Activated CD4-positive, alpha-beta memory T cell treated with anti-CD3 and anti-CD28 coated beads for 36 hours (primary cell): ENCODE results near the gene ASB14. TPM values are rescaled to one million over a fixed set of nuclear protein-coding genes. Genes with fewer than 3 reads are reported as not detected.

Experiments
- CTCF ChIA-PET: fragments of 350-600 bp; sonication (Branson Sonifier 250); formaldehyde crosslinking; loops from one replicate; lab custom pipeline; 2021; ENCODE audit warnings: antibody characterized with exemption, inconsistent platforms; lab: Charles Lee
- POLR2A ChIA-PET: fragments of 350-600 bp; sonication (Branson Sonifier 250); formaldehyde crosslinking; loops from one replicate; lab custom pipeline; 2021; ENCODE audit warnings: antibody characterized with exemption; lab: Charles Lee
- DNase-seq: peaks from one replicate; pipeline ENCODE4 v3.0.0-alpha.2; 2020
- H3K27ac Mint-ChIP-seq: one replicate; pipeline ENCODE4 v1.8.0; 2021; ENCODE audit warnings: mixed read lengths
- H3K27me3 Mint-ChIP-seq: one replicate; pipeline ENCODE4 v1.8.0; 2021; ENCODE audit warnings: mixed read lengths
- H3K36me3 Mint-ChIP-seq: one replicate; pipeline ENCODE4 v1.8.0; 2021; ENCODE audit warnings: mixed read lengths
- H3K4me1 Mint-ChIP-seq: one replicate; pipeline ENCODE4 v1.8.0; 2021; ENCODE audit warnings: low read depth, mixed read lengths
- H3K4me3 Mint-ChIP-seq: one replicate; pipeline ENCODE4 v1.8.0; 2021; ENCODE audit warnings: mild to moderate bottlenecking, mixed read lengths
- H3K9me3 Mint-ChIP-seq: one replicate; pipeline ENCODE4 v1.8.0; 2021; ENCODE audit warnings: mixed read lengths
- intact Hi-C: fragments of 100-400 bp; cut with micrococcal nuclease; formaldehyde crosslinking; loops from one replicate; pipeline ENCODE4 v1.15.1; 2023
- total RNA-seq, 2 experiments: library from RNA; stranded (reverse); gene quantifications; one replicate each; pipeline ENCODE4 v1.2.3, GENCODE V29; 2021

The ASB14 gene
- total RNA-seq, 2 experiments from 2014 or later, result not detected

DNA sequence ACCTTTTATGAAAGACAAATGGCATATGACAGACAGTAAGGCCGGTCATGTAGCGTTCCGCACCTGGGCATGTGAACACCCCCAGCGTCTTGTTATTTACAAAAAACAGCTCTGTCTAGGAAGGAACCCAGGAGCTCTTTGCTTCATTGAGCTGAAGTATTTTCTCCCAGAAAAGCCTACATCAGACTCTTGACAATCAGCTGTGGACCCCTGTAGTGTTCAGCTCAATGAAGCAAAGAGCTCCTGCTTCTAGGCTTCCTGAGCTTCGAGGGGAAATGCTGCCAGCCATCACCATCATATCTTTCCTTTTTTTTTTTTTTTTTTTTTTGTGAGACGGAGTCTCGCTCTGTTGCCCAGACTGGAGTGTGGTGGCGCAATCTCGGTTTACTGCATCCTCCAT is 4.1 kb downstream of the ASB14 start:
- POLR2A ChIA-PET, result no interaction called here
- H3K36me3 Mint-ChIP-seq, result no peaks in the 10 kb centered on the region
- peaks cover 8% of the 10 kb centered on the region for H3K27me3 Mint-ChIP-seq

DNA sequence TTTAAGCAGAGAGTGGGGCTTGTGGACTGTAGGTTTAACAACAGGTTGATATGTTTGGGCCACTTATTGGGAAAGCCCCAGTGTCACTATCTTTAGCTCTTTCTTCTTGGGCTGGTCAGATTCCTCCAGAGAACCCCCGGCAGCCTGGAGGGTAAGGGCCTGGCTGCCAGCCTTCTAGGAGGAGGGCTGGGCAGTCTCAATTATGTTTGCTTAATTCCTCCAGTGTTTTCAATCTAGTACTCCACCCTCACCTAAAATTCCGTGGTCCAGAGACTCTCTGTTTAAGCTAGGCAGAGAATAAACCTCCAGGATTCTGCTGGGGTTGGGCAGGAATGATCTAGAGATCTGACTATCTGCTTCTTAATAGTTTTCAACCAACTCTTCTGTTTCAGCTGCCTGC is 5.3 kb downstream of the ASB14 start:
- intact Hi-C loops, result no loop called here
- peaks cover 5% of the 10 kb centered on the region for H3K9me3 Mint-ChIP-seq
- no peak for DNase-seq
- ChIA-PET CTCF (no interaction called here), POLR2A (interaction anchor here (1.5 kb wide), 1 partner anchor 18 kb away, joined by 3 read pairs; no protein-coding TSS in a partner anchor)
- H3K36me3 Mint-ChIP-seq, result no peaks in the 10 kb centered on the region
- peaks cover 8% of the 10 kb centered on the region for H3K27me3 Mint-ChIP-seq
- no peak overlapping the region for H3K4me3 Mint-ChIP-seq
- no peak overlapping the region for H3K27ac Mint-ChIP-seq
- H3K4me1 Mint-ChIP-seq, result no peaks in the 10 kb centered on the region

More for the DNA sequence above, 4.1 kb downstream of the ASB14 start:
- Mint-ChIP-seq H3K4me1 (no peaks in the 10 kb centered on the region), H3K4me3 (no peak overlapping the region), H3K9me3 (peaks cover 5% of the 10 kb centered on the region), H3K27ac (no peak overlapping the region)
- intact Hi-C loops, result no loop called here
- CTCF ChIA-PET, result no interaction called here
- no peak for DNase-seq

DNA sequence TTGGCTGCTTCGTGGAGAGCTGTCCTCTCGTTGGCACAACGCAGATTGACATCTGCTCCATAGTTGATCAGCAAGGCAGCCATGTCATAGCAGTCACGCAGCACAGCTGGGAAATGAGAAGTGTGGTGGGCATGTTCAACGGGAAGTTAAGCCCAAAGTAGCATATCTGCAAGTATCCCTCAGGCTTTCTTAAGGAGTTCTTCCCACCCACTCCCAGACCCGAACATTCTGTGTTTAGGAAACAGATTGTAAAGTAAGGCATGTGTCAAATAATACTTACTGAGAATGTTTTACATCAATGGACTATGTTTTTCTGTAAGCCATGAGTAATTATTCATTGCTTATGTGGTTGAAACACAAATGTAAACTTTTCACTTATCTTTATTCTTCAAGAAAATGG is 9.2 kb downstream of the ASB14 start:
- intact Hi-C loops, result no loop called here
- ChIA-PET CTCF (no interaction called here), POLR2A (no interaction called here)
- Mint-ChIP-seq H3K4me3 (no peak overlapping the region), H3K27me3 (peaks cover 3% of the 10 kb centered on the region), H3K27ac (no peak overlapping the region), H3K4me1 (no peaks in the 10 kb centered on the region), H3K36me3 (no peaks in the 10 kb centered on the region), H3K9me3 (peaks cover 10% of the 10 kb centered on the region)
- DNase-seq, result no peak

DNA sequence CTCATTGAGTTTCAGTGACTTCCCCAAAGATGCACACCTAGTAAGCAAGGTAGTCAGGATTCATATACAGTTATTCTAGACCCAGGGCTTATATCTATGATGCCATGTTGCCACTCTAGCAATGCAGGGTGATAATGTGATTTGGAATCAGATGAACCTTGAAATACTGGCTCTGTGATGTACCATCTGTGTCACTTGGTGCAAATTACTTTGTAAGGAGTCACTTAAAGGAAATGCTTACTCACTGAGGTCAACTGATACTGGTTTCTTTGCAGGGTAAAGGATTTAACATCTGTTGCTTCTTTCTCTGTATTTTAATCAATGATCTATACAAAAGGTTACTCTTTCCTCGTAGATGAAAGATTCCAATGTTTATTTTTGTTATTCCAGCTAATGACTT is 10.8 kb downstream of the ASB14 start:
- no peak overlapping the region for H3K27ac Mint-ChIP-seq
- H3K4me3 Mint-ChIP-seq, result no peak overlapping the region
- POLR2A ChIA-PET, result no interaction called here
- peaks cover 3% of the 10 kb centered on the region for H3K36me3 Mint-ChIP-seq
- CTCF ChIA-PET, result no interaction called here
- H3K9me3 Mint-ChIP-seq, result peaks cover 9% of the 10 kb centered on the region
- no peaks in the 10 kb centered on the region for H3K27me3 Mint-ChIP-seq
- intact Hi-C loops, result no loop called here
- no peak for DNase-seq
- H3K4me1 Mint-ChIP-seq, result no peaks in the 10 kb centered on the region

DNA sequence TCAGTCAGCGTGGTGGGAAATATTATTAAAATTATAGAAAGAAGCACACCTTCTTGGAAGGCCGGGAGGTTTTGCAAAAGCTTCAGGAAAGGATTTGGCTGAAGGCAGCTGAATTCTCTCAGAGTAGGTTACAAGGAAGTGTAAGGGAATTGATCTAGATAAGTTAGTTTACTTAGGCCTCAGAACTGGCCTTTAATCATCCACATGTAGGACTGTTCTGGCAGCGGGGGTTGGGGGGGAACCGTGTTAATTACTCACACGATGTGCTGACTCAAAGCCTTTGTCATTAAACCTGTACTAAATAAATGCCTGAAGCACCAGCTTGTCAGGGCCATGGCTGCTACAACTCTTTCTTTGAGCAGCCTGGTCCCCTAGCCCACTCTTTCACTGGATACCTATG is 12.8 kb downstream of the ASB14 start:
- POLR2A ChIA-PET, result no interaction called here
- peaks cover 3% of the 10 kb centered on the region for H3K36me3 Mint-ChIP-seq
- H3K27me3 Mint-ChIP-seq, result no peaks in the 10 kb centered on the region
- H3K4me1 Mint-ChIP-seq, result no peaks in the 10 kb centered on the region
- CTCF ChIA-PET, result interaction anchor here (1.0 kb wide), 1 partner anchor 109 kb away, joined by 3 read pairs; no protein-coding TSS in a partner anchor
- H3K4me3 Mint-ChIP-seq, result no peak overlapping the region
- H3K9me3 Mint-ChIP-seq, result peaks cover 5% of the 10 kb centered on the region
- no peak overlapping the region for H3K27ac Mint-ChIP-seq
- intact Hi-C loops, result no loop called here
- DNase-seq, result no peak

DNA sequence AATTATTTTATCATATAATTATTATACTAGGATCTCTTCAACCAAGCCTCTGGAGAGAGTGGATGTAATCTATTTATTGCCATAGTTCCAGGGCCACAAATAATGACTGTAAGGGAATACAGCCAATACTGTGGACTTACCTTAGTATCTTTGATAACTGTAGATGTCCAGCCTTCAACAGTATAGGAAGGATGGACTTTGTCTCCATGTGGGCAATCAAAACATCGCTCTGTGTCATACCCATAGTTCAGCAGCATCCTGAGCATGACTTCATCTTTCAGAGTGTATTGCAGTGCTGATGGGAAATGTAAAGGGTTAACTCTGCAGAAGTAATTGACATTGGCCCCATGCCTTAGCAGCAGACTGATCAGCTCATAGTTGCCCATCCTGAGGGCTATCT is 14.2 kb downstream of the ASB14 start:
- intact Hi-C loops, result no loop called here
- no peak for DNase-seq
- Mint-ChIP-seq H3K4me3 (no peak overlapping the region), H3K4me1 (no peaks in the 10 kb centered on the region), H3K27ac (no peak overlapping the region), H3K27me3 (no peaks in the 10 kb centered on the region), H3K36me3 (peaks cover 8% of the 10 kb centered on the region), H3K9me3 (peaks cover 5% of the 10 kb centered on the region)
- CTCF ChIA-PET, result interaction anchor here (0.9 kb wide), 1 partner anchor 1352 kb away, joined by 3 read pairs; no protein-coding TSS in a partner anchor
- POLR2A ChIA-PET, result no interaction called here

DNA sequence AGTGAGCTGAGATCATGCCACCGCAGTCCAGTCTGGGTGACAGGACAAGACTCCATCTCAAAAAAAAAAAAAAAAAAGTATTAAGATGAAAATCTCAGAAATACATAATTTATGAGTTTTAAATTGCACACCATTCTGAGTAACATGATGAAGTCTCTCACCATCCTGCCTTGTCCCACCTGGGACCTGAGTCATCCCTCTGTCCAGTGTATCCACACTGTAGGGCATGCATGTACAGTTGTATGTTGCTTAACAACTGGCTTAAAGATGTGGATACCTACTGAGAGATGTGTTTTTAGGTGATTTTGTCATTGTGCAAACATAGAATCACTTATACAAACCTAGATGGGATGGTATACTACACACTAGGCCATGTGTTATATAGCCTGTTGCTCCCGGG is 17.1 kb downstream of the ASB14 start:
- H3K36me3 Mint-ChIP-seq, result peaks cover 10% of the 10 kb centered on the region
- ChIA-PET POLR2A (no interaction called here), CTCF (no interaction called here)
- intact Hi-C loops, result no loop called here
- no peak overlapping the region for H3K27ac Mint-ChIP-seq
- H3K27me3 Mint-ChIP-seq, result no peaks in the 10 kb centered on the region
- no peak overlapping the region for H3K4me3 Mint-ChIP-seq
- H3K9me3 Mint-ChIP-seq, result peaks cover 5% of the 10 kb centered on the region
- no peaks in the 10 kb centered on the region for H3K4me1 Mint-ChIP-seq
- no peak for DNase-seq

DNA sequence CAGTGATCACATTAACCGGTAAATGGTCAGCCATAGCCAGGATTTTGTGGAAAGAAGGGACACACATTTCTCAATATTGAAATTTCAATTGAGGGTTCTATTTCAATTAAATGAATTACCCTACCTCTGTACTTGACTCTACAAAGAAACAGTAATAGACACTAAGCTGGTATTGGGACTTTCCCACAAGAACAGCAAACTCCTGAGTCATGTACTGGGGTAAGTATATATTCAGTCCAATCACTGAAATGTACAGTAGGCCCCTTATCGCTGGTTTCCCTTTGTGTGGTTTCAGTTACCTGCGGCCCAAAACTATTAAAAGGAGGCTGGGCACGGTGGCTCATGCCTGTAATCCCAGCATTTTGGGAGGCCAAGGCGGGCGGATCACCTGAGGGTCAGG is 17.6 kb downstream of the ASB14 start:
- Mint-ChIP-seq H3K27me3 (no peaks in the 10 kb centered on the region), H3K9me3 (peaks cover 5% of the 10 kb centered on the region), H3K4me3 (no peak overlapping the region), H3K27ac (no peak overlapping the region), H3K36me3 (peaks cover 13% of the 10 kb centered on the region), H3K4me1 (no peaks in the 10 kb centered on the region)
- CTCF ChIA-PET, result no interaction called here
- DNase-seq, result no peak
- intact Hi-C loops, result no loop called here
- POLR2A ChIA-PET, result no interaction called here

DNA sequence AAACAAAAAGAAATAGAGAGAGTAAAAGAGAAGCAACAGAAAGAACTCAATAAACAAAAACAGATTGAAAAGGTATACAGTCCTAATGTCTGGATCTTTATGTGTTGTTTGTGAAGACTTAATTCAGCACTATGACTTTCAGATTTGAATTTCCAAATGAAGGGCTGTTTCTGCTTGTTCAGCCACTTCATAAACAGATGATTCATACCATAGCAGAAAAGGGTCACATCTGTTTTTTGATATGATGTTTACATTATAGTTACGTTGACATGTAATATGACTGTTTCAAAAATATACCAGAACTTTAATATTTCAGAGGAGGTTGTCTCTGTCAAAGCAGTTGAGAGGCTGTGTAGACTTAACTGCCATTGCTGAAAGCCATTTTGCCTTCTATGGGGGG is 24.1 kb downstream of the ASB14 start:
- Mint-ChIP-seq H3K4me3 (no peak overlapping the region), H3K27me3 (no peaks in the 10 kb centered on the region), H3K4me1 (no peaks in the 10 kb centered on the region), H3K36me3 (peaks cover 54% of the 10 kb centered on the region), H3K9me3 (peaks cover 8% of the 10 kb centered on the region), H3K27ac (no peak overlapping the region)
- no peak for DNase-seq
- ChIA-PET POLR2A (no interaction called here), CTCF (no interaction called here)
- intact Hi-C loops, result no loop called here

DNA sequence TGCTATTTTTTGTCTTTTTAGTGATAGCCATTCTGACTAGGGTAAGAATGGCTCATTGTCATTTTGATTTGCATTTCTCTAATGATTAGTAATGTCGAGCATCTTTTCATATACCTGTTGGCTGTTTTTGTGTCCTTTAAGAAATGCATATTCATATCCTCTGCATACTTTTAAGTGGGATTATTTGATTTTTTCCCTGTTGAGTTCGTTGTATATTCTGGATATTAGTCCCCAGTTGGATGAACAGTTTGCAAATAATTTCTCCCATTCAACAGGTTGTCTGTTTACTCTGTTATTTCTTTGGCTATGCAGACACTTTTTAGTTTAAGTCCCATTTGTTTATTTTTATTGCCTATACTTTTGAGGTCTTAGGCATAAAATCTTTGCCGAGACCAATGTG is 30.6 kb downstream of the ASB14 start:
- ChIA-PET POLR2A (no interaction called here), CTCF (no interaction called here)
- peaks cover 72% of the 10 kb centered on the region for H3K36me3 Mint-ChIP-seq
- peaks cover 9% of the 10 kb centered on the region for H3K9me3 Mint-ChIP-seq
- H3K27ac Mint-ChIP-seq, result no peak overlapping the region
- no peak overlapping the region for H3K4me3 Mint-ChIP-seq
- intact Hi-C loops, result no loop called here
- no peak for DNase-seq
- H3K27me3 Mint-ChIP-seq, result no peaks in the 10 kb centered on the region
- H3K4me1 Mint-ChIP-seq, result no peaks in the 10 kb centered on the region

DNA sequence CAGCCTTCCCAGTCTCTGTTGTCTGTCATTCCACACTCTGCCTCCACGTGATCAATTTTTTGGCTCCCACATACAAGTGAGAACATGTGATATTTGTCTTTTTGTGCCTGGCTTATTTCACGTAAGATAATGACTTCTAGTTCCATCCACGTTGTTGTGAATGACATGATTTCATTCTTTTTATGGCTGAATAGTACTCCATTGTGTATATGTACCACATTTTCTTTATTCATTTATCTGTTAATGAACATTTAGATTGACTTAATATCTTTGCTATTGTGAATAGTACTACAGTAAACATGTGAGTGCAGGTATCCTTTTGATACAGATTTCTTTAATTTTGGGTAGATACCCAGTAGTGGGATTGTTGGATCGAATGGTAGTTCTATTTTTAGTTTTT is 31.4 kb downstream of the ASB14 start:
- CTCF ChIA-PET, result no interaction called here
- Mint-ChIP-seq H3K4me3 (no peak overlapping the region), H3K27ac (no peak overlapping the region), H3K27me3 (no peaks in the 10 kb centered on the region), H3K4me1 (no peaks in the 10 kb centered on the region), H3K9me3 (peaks cover 9% of the 10 kb centered on the region), H3K36me3 (peaks cover 64% of the 10 kb centered on the region)
- intact Hi-C loops, result no loop called here
- POLR2A ChIA-PET, result no interaction called here
- no peak for DNase-seq

DNA sequence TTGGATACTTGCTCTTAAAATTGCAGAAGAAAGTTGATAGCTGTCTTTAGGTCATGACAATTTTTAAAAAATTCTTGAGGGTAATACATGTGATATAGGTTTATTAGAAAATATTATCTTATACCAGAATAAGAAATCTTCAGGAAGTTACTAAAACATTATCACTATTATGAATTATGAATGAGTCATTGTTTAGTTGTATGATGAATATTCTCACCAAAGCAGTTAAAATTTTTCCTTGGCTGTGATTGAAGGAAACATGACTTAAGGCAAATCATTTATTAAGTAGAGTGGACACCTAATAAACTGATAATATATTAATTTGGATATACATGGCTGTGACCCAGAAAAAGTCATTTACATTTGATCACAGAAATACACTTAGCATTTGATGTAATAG is 34.8 kb downstream of the ASB14 start:
- no peaks in the 10 kb centered on the region for H3K9me3 Mint-ChIP-seq
- intact Hi-C loops, result no loop called here
- H3K4me1 Mint-ChIP-seq, result no peaks in the 10 kb centered on the region
- no peak overlapping the region for H3K27ac Mint-ChIP-seq
- H3K27me3 Mint-ChIP-seq, result no peaks in the 10 kb centered on the region
- no peak overlapping the region for H3K4me3 Mint-ChIP-seq
- ChIA-PET CTCF (no interaction called here), POLR2A (no interaction called here)
- H3K36me3 Mint-ChIP-seq, result peaks cover 35% of the 10 kb centered on the region
- no peak for DNase-seq

DNA sequence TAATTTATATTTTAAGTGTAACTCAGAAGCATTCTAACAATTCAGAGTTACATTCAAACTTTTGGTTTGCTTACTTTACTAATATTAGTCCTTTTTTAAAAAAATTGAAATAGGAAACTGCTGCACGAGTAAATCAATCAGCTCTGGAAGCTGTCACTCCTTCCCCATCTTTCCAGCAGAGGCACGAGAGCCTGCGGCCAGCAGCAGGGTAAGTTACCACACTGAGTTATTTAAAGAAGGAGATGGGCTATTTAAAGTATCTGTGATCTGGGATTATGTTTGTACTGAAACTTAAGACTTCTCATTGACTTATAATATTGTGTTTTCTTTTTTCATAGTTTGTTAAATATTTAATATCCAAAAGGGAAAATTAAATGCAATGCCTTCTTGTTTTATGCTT is 35.6 kb downstream of the ASB14 start:
- no peak overlapping the region for H3K27ac Mint-ChIP-seq
- intact Hi-C loops, result no loop called here
- CTCF ChIA-PET, result no interaction called here

More for the DNA sequence above, 35.6 kb downstream of the ASB14 start:
- Mint-ChIP-seq H3K36me3 (peaks cover 32% of the 10 kb centered on the region), H3K4me1 (no peaks in the 10 kb centered on the region), H3K9me3 (no peaks in the 10 kb centered on the region), H3K4me3 (no peak overlapping the region), H3K27me3 (no peaks in the 10 kb centered on the region)
- POLR2A ChIA-PET, result no interaction called here
- DNase-seq, result no peak
